H1 (cell line): ENCODE measurements around the gene DDR2. TPM values are rescaled to one million over a fixed set of nuclear protein-coding genes. Genes with fewer than 3 reads are reported as not detected.

Source experiments
- CTCF ChIA-PET: fragments of 300-600 bp; sonication (Branson Sonifier 250); formaldehyde crosslinking; loops from one replicate; lab custom pipeline; 2021; ENCODE audit not compliant: partially characterized antibody; lab: Charles Lee
- POLR2A ChIA-PET: fragments of 300-600 bp; sonication (Branson Sonifier 250); formaldehyde crosslinking; loops from one replicate; lab custom pipeline; 2021; ENCODE audit warnings: inconsistent platforms; ENCODE audit not compliant: partially characterized antibody; lab: Charles Lee
- DNase-seq, 2 experiments: peaks; one replicate each; pipeline versions ENCODE4 v3.0.0 to v3.0.0-alpha.2; 2010 to 2022; ENCODE audit warnings: low spot score in 2 of 2, low read depth in 1 of 2, mixed read lengths in 1 of 2
- FAIRE-seq: peaks from 2 replicates; lab custom pipeline; 2011; peaks lifted over from hg19 to GRCh38; lab: Jason Lieb, UNC
- H2AFZ ChIP-seq: 2 replicates; pipeline ENCODE4 v1.8.1; 2012; ENCODE audit warnings: low read length, inconsistent platforms
- H2AK5ac ChIP-seq: 2 replicates; pipeline ENCODE4 v1.6.1; 2013; ENCODE audit warnings: low read depth, low read length
- H2BK120ac ChIP-seq: replicated peaks from 2 replicates; pipeline ENCODE3; 2013; ENCODE audit warnings: low read depth, low read length, inconsistent platforms
- H2BK12ac ChIP-seq: 2 replicates; pipeline ENCODE4 v1.6.1; 2013; ENCODE audit warnings: low read depth, low read length
- H2BK15ac ChIP-seq: 2 replicates; pipeline ENCODE4 v1.6.1; 2013; ENCODE audit warnings: low read length
- H2BK20ac ChIP-seq: 2 replicates; pipeline ENCODE4 v1.6.1; 2013; ENCODE audit warnings: low read length
- H2BK5ac ChIP-seq: 2 replicates; pipeline ENCODE4 v1.6.1; 2013; ENCODE audit warnings: low read depth, low read length
- H3K14ac ChIP-seq: 2 replicates; pipeline ENCODE4 v1.6.1; 2013; ENCODE audit warnings: inconsistent platforms; ENCODE audit not compliant: insufficient read length
- H3K18ac ChIP-seq: 2 replicates; pipeline ENCODE4 v1.6.1; 2013; ENCODE audit warnings: low read length; ENCODE audit errors: extremely low read depth
- H3K23ac ChIP-seq: 2 replicates; pipeline ENCODE4 v1.6.1; 2013; ENCODE audit warnings: inconsistent platforms; ENCODE audit not compliant: insufficient read length
- H3K23me2 ChIP-seq: 2 replicates; pipeline ENCODE4 v1.6.1; 2013; ENCODE audit warnings: low read depth, low read length
- H3K27ac ChIP-seq: 2 replicates; pipeline ENCODE4 v1.6.1; 2011; ENCODE audit warnings: low read depth, low read length, inconsistent platforms
- H3K27me3 ChIP-seq, 4 experiments: replicated peaks in 1 of 4; 1 replicate in 1 of 4; 2 replicates in 3 of 4; pipeline versions ENCODE4 v1.6.1 to v1.8.1; 2011 to 2013; ENCODE audit warnings: low read length in 3 of 4, mild to moderate bottlenecking in 3 of 4, inconsistent platforms in 2 of 4, mixed read lengths in 2 of 4, moderate library complexity in 1 of 4; ENCODE audit not compliant: control insufficient read depth in 3 of 4, insufficient read depth in 3 of 4; ENCODE audit errors: extremely low read depth in 1 of 4
- H3K36me3 ChIP-seq, 4 experiments: 2 replicates each; pipeline versions ENCODE4 v1.6.1 to v1.8.1; 2011 to 2013; ENCODE audit warnings: mild to moderate bottlenecking in 4 of 4, low read length in 3 of 4, moderate library complexity in 2 of 4, control low read depth in 1 of 4, inconsistent platforms in 1 of 4; ENCODE audit not compliant: insufficient read depth in 4 of 4, control insufficient read depth in 2 of 4
- H3K4ac ChIP-seq: replicated peaks from 2 replicates; pipeline ENCODE3; 2013; ENCODE audit warnings: low read length, low read depth, mixed read lengths, inconsistent platforms; ENCODE audit not compliant: insufficient read length
- H3K4me1 ChIP-seq, 4 experiments: replicated peaks in 1 of 4; 1 replicate in 1 of 4; 2 replicates in 3 of 4; pipeline versions ENCODE4 v1.6.1 to v1.8.1; 2011 to 2013; ENCODE audit warnings: low read length in 3 of 4, inconsistent platforms in 2 of 4, mixed read lengths in 1 of 4; ENCODE audit not compliant: insufficient read depth in 4 of 4, control insufficient read depth in 3 of 4
- H3K4me2 ChIP-seq, 2 experiments: 2 replicates each; pipeline versions ENCODE4 v1.6.1 to v1.8.1; 2011 to 2013; ENCODE audit warnings: low read depth in 2 of 2, low read length in 2 of 2, control low read depth in 1 of 2, inconsistent platforms in 1 of 2, mild to moderate bottlenecking in 1 of 2; ENCODE audit not compliant: insufficient read depth in 1 of 2
- H3K4me3 ChIP-seq, 4 experiments: fragments of 200-600, 300-600 bp in 1 of 4; sonication (generic), shearing (Covaris generic), sonication (Bioruptor Twin) in 1 of 4; 2 replicates each; pipeline versions ENCODE4 v1.5.1 to v1.8.1; 2011 to 2016; ENCODE audit warnings: low read length in 4 of 4, low read depth in 3 of 4, control low read depth in 2 of 4, inconsistent platforms in 2 of 4, mild to moderate bottlenecking in 2 of 4, mixed read lengths in 1 of 4, moderate library complexity in 1 of 4; ENCODE audit not compliant: insufficient read depth in 2 of 4; ENCODE audit errors: extremely low read depth in 1 of 4
- H3K56ac ChIP-seq: replicated peaks from 2 replicates; pipeline ENCODE3; 2013; ENCODE audit warnings: low read depth, mild to moderate bottlenecking, mixed read lengths, low read length, inconsistent platforms; ENCODE audit not compliant: insufficient read length
- H3K79me1 ChIP-seq: 2 replicates; pipeline ENCODE4 v1.6.1; 2013; ENCODE audit warnings: low read depth, low read length, control low read depth
- H3K79me2 ChIP-seq, 2 experiments: 2 replicates each; pipeline versions ENCODE4 v1.6.1 to v1.8.1; 2012 to 2013; ENCODE audit warnings: low read length in 2 of 2, mild to moderate bottlenecking in 2 of 2, inconsistent platforms in 1 of 2; ENCODE audit not compliant: insufficient read depth in 2 of 2, control insufficient read depth in 1 of 2
- H3K9ac ChIP-seq, 4 experiments: replicated peaks in 1 of 4; 1 replicate in 1 of 4; 2 replicates in 3 of 4; pipeline versions ENCODE4 v1.6.1 to v1.8.1; 2011 to 2013; ENCODE audit warnings: low read depth in 3 of 4, low read length in 3 of 4, control low read depth in 2 of 4, mild to moderate bottlenecking in 2 of 4, moderate library complexity in 2 of 4, inconsistent platforms in 1 of 4; ENCODE audit errors: extremely low read depth in 1 of 4
- H3K9me3 ChIP-seq, 2 experiments: 2 replicates each; pipeline versions ENCODE4 v1.6.1 to v1.8.1; 2012 to 2013; ENCODE audit warnings: mild to moderate bottlenecking in 2 of 2, moderate library complexity in 2 of 2, control low read depth in 1 of 2, inconsistent platforms in 1 of 2, low read depth in 1 of 2, low read length in 1 of 2, mixed read lengths in 1 of 2; ENCODE audit not compliant: insufficient read depth in 2 of 2
- H4K20me1 ChIP-seq, 2 experiments: replicated peaks in 1 of 2; 2 replicates each; pipeline versions ENCODE3 to v1.8.1; 2011 to 2013; ENCODE audit warnings: inconsistent platforms in 2 of 2, low read length in 2 of 2, mild to moderate bottlenecking in 1 of 2; ENCODE audit not compliant: insufficient read depth in 2 of 2, control insufficient read depth in 1 of 2
- H4K5ac ChIP-seq: 2 replicates; pipeline ENCODE4 v1.6.1; 2013; ENCODE audit warnings: low read length, low read depth, mixed read lengths, inconsistent platforms; ENCODE audit not compliant: insufficient read length
- H4K8ac ChIP-seq: 2 replicates; pipeline ENCODE4 v1.8.0; 2013; ENCODE audit warnings: mild to moderate bottlenecking, moderate library complexity, low read length, inconsistent platforms; ENCODE audit not compliant: insufficient read depth; ENCODE audit errors: extremely low read depth
- H4K91ac ChIP-seq: replicated peaks from 2 replicates; pipeline ENCODE3; 2013; ENCODE audit warnings: low read length, mixed read lengths, inconsistent platforms; ENCODE audit not compliant: insufficient read length
- CHD1 ChIP-seq: IDR thresholded peaks from 2 replicates; pipeline ENCODE4 v1.6.1; 2012; ENCODE audit warnings: low read depth, low read length, improper control_type of control experiment
- JUND ChIP-seq: IDR thresholded peaks from 2 replicates; pipeline ENCODE4 v1.6.1; 2011; ENCODE audit warnings: mild to moderate bottlenecking, improper control_type of control experiment, low read length
- NANOG ChIP-seq: IDR thresholded peaks from 2 replicates; pipeline ENCODE4 v1.6.1; 2011; ENCODE audit warnings: low read length, low read depth, mild to moderate bottlenecking, inconsistent platforms; ENCODE audit not compliant: insufficient read depth, poor library complexity, severe bottlenecking
- TAF7 ChIP-seq: optimal IDR thresholded peaks from 2 replicates; pipeline ENCODE3; 2011; ENCODE audit warnings: low read depth, mild to moderate bottlenecking, inconsistent platforms, low read length, moderate library complexity, borderline replicate concordance
- WGBS, 2 experiments: shearing (Covaris generic) in 1 of 2; methylation state at CpG; one replicate each; pipeline versions ENCODE4 v1.1.6 to v1.1.7; 2013 to 2015; ENCODE audit warnings: low lambda C conversion rate in 2 of 2, mixed read lengths in 2 of 2, inconsistent platforms in 1 of 2, low coverage in 1 of 2, missing lambda C conversion rate in 1 of 2; ENCODE audit not compliant: insufficient replicate concordance in 2 of 2, insufficient coverage in 1 of 2, insufficient read length in 1 of 2; ENCODE audit errors: extremely low coverage in 1 of 2, missing lambda C conversion rate in 1 of 2; 5-methylcytosine and 5-hydroxymethylcytosine counted together
- polyA plus RNA-seq, 7 experiments: library from polyadenylated mRNA; depleted of rRNA in 3 of 7; stranded (reverse) in 5 of 7; unstranded in 2 of 7; fragments of >200 nt in 5 of 7; fragments of 200-250 nt in 2 of 7; gene quantifications; 1 replicate in 5 of 7; 2 replicates in 1 of 7; 4 replicates in 1 of 7; pipeline versions ENCODE4 v1.2.1 to v1.2.3, GENCODE V29; 2011 to 2013; ENCODE audit warnings: missing spikeins in 2 of 7, mixed read lengths in 2 of 7
- total RNA-seq: library from RNA; stranded (reverse); fragmentation: NEBNext Ultra II Directional; extraction: Animal tissue kit (Norgen Biotek cat#: 25700); gene quantifications from 2 replicates; pipeline ENCODE4 v1.2.1, GENCODE V29; 2021

DDR2 gene
- total and polyA plus RNA-seq, 2 of the 8 experiments (the other 6 are each of a cell fraction or from before 2014, with no cell fraction given), result 1.00 to 2.1 TPM

DNA sequence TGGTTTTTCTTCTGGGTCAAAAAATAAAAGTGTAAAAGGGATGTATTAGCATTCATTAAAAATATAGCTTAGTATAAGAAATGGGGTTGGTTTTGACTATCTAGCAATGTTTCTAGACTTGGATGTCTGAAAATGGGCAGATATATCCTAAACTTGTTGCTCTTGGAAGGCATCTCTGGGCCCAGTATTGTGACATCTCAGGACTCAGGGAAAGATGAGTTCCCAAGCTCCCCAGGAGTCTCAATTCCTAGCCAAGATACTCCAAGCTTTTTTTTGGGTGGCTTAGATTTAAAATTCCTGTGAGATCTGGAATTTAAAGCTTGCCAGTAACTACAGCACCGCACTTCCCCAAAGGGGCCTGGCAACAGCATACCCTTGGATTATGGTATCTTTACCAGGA is 146.8 kb downstream of the DDR2 start:
- no peak overlapping the region for H3K27ac ChIP-seq
- no peaks in the 10 kb centered on the region for H3K79me2 ChIP-seq
- H2AK5ac ChIP-seq, result no peak overlapping the region
- H3K4me3 ChIP-seq, result no peak overlapping the region
- no peak overlapping the region for H3K4me2 ChIP-seq
- 0 out of 7 replicates have a peak, but pooled peaks cover 0 to 2% (median 0%) of the 10 kb centered on the region in 4 experiments for H3K4me1 ChIP-seq
- H3K23ac ChIP-seq, result no peak overlapping the region
- H3K9me3 ChIP-seq, result no peaks in the 10 kb centered on the region
- no peaks in the 10 kb centered on the region for H3K23me2 ChIP-seq
- H4K91ac ChIP-seq, result no peak overlapping the region
- H3K4ac ChIP-seq, result no peak overlapping the region
- H2BK120ac ChIP-seq, result no peak overlapping the region
- no peak overlapping the region for H2BK12ac ChIP-seq
- no peak overlapping the region for H2BK20ac ChIP-seq
- FAIRE-seq (no peak), DNase-seq (no peak)
- H3K79me1 ChIP-seq, result no peaks in the 10 kb centered on the region
- no peak overlapping the region for H3K14ac ChIP-seq
- H3K27me3 ChIP-seq, result peaks cover 0 to 2% (median 0%) of the 10 kb centered on the region in 4 experiments; a peak in 1 of 7 replicates
- H2AFZ ChIP-seq, result no peak overlapping the region
- H2BK5ac ChIP-seq, result no peak overlapping the region
- CTCF ChIA-PET, result no interaction called here
- POLR2A ChIA-PET, result interaction anchor here (0.6 kb wide), 1 partner anchor 42 kb away, joined by 3 read pairs; no protein-coding TSS in a partner anchor
- no peak overlapping the region for H2BK15ac ChIP-seq
- no peak overlapping the region for H3K9ac ChIP-seq
- no peak for TF ChIP-seq NANOG
- TF ChIP-seq TAF7, result no peak
- no peak for TF ChIP-seq JUND
- TF ChIP-seq CHD1, result no peak
- H3K56ac ChIP-seq, result no peak overlapping the region
- no peaks in the 10 kb centered on the region for H3K36me3 ChIP-seq
- H4K8ac ChIP-seq, result no peak overlapping the region
- WGBS, 2 experiments, result 100% methylated on average over 1 of the region's 1 CpG; no CpG with 5 or more reads in 1 of the 2 experiments
- no peak overlapping the region for H3K18ac ChIP-seq
- H4K20me1 ChIP-seq, result no peaks in the 10 kb centered on the region
- H4K5ac ChIP-seq, result no peak overlapping the region
